Endometrium (tissue), 2 donors: ENCODE results near the gene FAF1.

Experiments used
- FAIRE-seq: peaks from 2 replicates; lab custom pipeline; 2012; peaks lifted over from hg19 to GRCh38; lab: Jason Lieb, UNC
- donor health status: control.
- donor health status: control.

FAF1 gene

DNA sequence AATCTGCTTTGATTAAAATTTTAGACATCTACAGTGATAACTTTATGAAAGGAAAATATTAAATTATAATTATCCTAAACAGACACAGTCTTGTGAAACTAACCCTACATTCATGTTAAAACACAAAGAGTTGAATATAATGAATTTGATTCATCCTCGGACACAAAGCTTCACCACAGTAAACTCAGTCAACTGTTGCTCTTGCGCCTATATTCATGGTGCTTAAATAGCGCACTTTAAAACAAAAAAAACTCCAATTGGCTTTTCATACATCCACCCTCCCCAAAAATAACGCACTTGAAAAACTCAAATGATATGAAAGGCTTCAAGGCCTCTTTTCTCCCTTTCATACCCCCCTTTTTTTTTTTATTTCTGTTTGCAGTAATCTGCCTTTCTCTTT lies 260.3 kb downstream of the FAF1 start:
- peak; percentile 8 for FAIRE-seq

- no peak for FAIRE-seq
These were observed 262.3 kb downstream of the FAF1 start for GRCh38 chr1:50697440-50698421.

GRCh38 chr1:50693829-50694228 lies 266.2 kb downstream of the FAF1 start:
- FAIRE-seq: no peak

DNA sequence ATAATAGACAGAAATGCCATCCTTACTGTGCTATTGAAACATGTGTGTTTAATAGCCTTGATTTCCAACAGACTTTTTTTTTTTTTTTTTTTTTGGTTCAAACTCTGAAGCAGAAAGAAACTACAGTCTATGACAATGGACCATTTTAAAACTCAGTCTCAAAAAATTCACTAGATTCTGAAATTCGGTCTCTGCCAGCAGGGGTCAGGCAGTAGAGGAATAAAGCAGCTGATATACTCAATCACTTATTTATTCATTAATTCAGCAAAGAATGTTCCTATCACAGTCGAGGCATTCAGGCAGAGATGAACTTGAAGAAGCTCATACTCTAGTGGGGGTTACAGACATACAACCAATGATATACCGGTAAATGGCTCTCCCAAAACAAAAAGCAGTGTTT lies 275.9 kb downstream of the FAF1 start:
- FAIRE-seq: no peak

DNA sequence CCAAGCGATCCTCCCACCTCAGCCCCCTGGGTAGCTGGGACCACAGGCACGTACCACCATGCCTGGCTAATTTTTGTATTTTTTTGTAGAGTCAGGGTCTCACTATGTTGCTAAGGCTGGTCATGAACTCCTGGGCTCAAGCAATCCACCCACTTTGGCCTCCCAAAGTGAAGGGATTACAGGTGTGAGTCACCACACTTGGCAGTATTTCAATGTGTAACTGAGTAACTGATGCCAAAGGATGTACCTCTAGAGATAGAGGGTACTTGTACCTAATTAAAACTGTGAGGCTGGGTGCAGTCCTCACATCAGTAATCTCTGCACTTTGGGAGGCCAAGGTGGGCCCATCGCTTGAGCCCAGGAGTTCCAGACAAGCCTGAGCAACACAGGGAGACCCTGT lies 278.1 kb downstream of the FAF1 start:
- FAIRE-seq: no peak

GRCh38 chr1:50667710-50668356 lies 292.2 kb downstream of the FAF1 start:
- FAIRE-seq: no peak

GRCh38 chr1:50667272-50667671 lies 292.8 kb downstream of the FAF1 start:
- FAIRE-seq: no peak

DNA sequence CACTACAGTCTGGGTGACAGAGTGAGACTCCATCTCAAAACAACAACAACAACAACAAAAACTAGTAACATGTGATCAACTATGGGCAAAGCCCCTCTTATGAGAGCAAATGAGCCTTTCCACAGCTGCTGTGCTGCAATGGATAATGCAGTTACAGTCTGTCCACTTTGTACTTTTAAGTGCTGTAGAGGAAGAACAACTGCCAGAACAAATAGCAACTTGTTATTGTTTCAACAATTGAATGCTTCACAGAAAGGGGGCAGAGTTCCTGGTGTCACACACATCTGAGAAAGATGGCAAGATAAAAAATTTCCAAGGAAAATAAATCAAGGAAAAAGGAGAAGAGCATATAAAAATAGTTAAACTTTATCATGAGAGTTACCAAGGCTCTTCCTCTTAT lies 293.2 kb downstream of the FAF1 start:
- FAIRE-seq: no peak

- peak; percentile 93 for FAIRE-seq
These were observed 294.7 kb downstream of the FAF1 start for GRCh38 chr1:50665413-50665812.

GRCh38 chr1:50661626-50662025 lies 298.4 kb downstream of the FAF1 start:
- no peak for FAIRE-seq

DNA sequence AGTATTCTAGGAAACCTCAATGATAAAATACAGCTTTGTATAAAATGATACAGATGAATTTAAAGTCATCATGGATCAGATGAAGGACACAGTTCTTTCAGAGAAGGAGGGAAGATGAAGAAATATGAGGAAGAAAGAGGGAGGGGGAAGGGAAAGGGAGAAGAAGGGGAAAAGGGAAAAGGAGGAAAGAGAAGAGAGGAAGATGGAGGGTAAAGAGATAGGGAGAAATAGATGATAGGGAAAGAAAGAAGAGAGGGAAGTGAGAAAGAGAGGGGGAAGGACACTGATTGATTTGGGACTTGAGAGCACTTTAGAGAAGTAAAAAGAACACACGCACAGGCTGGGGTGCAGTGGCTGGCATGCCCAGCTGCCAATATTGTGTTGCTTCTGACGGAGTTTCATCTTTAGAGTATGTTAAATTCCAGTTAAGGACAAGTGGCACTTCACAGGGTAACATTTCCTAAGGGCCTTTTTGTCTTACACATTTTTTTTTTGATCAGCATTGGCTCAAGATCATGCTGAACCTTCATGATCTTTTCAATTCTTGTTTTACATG lies 300.9 kb downstream of the FAF1 start:
- FAIRE-seq: no peak

DNA sequence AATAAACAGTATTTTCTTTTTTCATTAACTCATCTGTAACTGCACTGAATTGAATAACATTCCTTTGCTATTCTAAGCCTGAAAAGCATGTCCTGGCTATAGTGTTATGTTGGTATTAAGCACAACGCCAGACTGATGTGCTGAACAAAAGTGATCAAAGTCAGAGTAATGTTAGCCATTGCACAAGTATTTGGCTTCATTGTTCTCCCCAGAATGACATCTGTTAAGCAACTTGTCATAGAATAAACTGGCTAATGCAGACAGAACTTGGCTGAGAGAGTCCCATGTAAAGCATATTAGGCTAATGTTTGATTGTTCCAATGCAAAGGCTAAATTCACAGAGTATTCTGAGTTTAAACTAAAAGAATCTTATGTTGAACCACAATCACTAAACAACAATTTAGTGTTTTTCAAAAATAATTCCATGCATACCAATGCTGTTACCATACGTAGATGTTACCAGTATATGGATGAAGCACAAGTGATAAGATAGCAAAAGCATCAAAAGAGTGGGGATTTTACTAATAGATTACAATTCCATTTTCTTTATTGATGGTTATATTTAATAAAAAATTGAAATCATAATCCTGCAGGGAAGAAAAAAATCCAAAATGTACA lies 301.5 kb downstream of the FAF1 start:
- no peak for FAIRE-seq

DNA sequence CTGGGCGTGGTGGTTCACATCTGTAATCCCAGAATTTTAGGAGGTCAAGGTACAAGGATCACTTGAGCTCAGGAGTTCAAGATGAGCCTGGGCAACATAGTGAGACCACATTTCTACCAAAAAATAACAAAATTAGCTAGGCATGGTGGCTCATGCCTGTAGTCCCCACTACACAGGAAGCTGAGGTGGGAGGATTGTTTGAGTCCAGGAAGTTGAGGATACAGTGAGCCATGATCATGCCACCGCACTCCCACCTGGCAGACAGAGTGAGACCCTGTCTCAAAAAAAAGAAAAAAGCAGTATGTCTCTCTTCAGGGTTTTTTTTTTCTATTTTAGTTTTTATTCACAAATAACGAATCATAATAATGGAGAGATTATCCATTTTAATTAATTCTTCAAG lies 303.1 kb downstream of the FAF1 start:
- FAIRE-seq: no peak

- no peak for FAIRE-seq
These were observed 308.4 kb downstream of the FAF1 start for GRCh38 chr1:50651476-50652263.

- no peak for FAIRE-seq
These were observed 313.5 kb downstream of the FAF1 start for GRCh38 chr1:50646526-50646925.

DNA sequence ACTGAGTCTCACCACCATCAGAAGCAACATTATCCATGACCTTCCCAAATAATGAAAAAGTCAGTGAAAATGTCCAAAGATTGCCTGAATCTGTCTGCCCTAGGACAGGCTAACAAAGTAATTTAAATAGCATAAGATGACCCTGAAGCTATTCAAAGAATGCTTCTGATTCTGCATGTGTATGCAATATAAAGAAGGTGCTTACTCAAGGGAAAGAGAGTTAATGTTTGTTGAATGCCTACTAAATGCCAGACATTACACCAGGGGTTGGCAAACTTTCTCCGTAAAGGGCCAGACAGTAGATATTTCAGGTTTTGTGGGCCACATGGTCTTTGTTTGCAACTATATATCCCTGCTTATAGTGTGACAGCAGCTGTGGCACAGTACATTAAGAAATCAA lies 314.9 kb downstream of the FAF1 start:
- FAIRE-seq: no peak

DNA sequence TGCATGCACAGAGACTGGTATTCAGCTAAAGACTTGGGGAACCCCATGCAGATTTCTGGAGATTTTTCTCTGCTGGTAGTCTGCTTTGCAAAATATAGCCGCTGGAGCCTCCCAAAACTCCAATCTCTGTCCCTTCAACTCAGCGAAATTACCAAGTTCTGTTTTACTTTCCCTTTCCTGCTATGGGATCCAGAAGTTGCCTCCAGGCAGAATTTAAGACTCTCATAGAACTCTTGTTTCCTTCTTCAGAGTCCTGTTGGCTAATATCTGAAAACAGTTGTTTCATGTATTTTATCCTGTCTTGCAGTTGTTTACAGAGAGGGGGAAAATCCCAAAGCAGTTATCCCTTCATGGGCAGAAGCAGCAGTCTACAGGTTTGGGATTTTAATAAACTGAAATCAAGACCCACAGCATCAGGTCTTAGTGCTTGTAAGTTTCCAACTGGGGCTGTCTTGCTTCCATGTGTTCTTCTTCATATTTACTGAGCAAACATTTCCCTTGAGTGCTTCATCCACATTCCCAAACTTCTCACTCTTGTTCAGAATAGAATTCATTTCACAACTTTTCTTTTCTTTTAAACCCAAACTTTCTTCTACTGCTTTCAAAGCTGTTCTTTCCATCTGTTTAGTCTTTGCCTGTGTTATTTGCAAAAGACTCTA lies 315.5 kb downstream of the FAF1 start:
- no peak for FAIRE-seq

DNA sequence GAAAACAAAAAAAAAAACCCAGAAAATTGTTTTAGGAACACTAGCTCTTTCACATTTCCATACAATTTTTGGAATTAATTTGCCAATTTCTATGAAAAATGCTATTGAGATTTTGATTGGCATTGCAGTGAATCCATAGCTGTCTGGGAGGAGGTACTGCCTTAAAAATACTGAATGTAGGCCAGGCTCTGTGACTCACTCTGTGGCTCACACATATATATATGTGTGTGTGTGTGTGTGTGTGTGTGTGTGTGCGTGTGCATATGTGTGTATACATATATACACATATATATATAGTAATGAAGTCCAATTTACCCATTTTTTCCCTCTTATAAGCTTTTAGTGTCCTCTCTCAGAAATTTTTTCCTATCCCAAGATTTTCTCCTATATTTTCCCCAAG lies 322.6 kb downstream of the FAF1 start:
- FAIRE-seq: no peak

DNA sequence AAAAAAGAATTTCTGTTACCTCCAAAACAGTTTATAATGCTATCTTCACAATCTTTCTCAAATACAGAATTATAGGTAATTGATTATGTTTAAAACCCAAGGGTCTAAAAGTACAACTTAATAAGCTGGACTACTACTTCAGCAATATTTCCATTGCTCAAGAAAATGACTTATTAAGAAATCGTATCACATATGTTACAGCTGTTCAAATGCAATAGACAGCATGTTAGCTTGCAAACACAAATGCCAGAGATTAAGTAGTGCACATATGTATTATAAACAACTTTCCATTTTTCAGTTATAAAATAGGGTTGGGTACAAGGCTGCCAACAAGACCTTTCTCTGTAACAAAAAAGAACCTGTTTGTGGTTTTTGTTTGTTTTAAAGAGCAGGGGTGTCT lies 325.8 kb downstream of the FAF1 start:
- FAIRE-seq: no peak

- no peak for FAIRE-seq
These were observed 326.6 kb downstream of the FAF1 start for GRCh38 chr1:50633465-50633864.

DNA sequence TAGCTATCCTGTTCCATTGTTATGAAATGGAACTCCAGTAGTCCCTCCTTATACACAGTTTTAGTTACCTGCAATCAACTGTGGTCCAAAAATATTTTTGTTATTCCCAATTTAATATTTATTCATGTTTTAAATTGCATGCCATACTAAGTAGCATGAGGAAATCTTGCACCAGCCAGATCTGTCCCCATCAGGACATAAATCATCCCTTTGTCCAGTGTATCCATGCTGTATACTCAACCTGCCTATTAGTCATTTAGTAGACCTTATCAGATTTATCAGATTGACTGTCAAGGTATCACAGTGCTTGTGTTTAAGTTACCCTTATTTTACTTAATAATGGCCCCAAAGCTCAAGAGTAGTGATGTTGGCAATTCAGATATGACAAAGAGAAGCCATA lies 328.9 kb downstream of the FAF1 start:
- FAIRE-seq: no peak
